ENCODE data around the gene TMC5.

DNA sequence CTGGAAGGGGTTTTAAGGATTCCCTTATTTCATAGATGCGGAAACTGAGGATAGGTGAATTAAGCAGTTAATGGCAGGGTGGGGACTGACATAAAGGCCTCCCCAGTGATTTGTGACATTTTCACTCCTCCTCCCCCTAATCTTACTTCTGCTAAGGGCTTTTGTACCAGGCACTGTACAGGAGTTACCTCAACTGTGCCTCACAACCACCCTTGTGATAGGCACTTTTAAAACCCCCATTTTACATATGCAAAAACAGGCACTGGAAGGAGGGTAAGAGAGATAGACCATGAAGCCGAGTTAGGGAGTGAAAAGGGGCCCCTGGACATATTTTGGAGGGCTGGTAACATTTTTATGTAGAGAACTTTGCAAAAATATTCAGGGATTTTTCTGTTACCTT, 105.1 kb downstream of the TMC5 start:
- TF ChIP-seq, protein P1, sequence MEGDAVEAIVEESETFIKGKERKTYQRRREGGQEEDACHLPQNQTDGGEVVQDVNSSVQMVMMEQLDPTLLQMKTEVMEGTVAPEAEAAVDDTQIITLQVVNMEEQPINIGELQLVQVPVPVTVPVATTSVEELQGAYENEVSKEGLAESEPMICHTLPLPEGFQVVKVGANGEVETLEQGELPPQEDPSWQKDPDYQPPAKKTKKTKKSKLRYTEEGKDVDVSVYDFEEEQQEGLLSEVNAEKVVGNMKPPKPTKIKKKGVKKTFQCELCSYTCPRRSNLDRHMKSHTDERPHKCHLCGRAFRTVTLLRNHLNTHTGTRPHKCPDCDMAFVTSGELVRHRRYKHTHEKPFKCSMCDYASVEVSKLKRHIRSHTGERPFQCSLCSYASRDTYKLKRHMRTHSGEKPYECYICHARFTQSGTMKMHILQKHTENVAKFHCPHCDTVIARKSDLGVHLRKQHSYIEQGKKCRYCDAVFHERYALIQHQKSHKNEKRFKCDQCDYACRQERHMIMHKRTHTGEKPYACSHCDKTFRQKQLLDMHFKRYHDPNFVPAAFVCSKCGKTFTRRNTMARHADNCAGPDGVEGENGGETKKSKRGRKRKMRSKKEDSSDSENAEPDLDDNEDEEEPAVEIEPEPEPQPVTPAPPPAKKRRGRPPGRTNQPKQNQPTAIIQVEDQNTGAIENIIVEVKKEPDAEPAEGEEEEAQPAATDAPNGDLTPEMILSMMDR (conservative IDR thresholded peaks at IDR 0.05; ENCODE audit: low read depth, low read length), result no peak
- no peak for TF ChIP-seq MAFK (IDR thresholded peaks at IDR 0.05; ENCODE audit: low read depth, low read length)
- no peak for TF ChIP-seq USF2 (IDR thresholded peaks at IDR 0.05; ENCODE audit: low read depth, low read length)
- no peak for TF ChIP-seq MXI1 (IDR thresholded peaks at IDR 0.05; ENCODE audit: borderline replicate concordance, low read depth, low read length)

All from IMR-90 (cell line).